Pons (tissue), 1 donor: ENCODE measurements around the gene EFHD2.
A peak's percentile ranks its signal among the peaks of the same experiment; 100 is the strongest.

Experiments
- DNase-seq: peaks from one replicate; pipeline ENCODE4 v3.0.0-alpha.2; 2016; ENCODE audit warnings: low spot score

Gene EFHD2

DNA sequence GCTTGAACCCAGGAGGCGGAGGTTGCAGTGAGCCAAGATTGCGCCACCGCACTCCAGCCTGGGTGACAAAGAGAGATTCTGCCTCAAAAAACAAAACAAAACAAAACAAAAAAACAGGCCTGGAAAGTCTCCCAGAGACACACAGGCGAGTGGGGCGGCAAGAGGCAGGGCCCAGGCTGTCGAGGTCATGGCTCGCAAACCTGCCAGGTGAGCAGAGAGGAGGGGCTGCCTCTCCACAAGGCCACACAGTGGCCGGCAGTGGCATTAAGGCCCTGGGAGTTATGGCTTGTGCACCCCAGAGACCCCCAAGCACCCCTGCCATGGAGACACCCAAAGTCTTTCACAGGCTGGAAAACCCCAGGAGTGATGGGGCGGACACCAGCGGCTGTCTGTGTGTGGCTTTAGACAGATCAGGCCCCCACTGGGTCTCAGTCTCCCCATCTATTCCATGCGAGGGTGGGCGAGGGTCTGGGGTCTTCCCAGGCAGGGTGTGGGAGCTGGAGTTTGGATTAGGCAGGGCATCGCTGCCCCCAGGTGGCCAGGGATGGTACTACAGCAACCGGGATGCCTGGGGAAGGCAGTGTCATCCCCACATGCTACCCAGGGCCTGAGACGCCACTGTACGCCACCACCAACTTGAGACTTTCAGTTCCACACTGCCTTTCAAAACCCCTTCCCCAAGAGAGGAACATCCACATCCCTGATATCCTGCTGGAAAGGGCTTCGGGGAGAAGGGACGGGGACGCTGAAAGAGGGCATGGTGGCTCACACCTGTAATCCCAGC is 21.3 kb downstream of the EFHD2 start:
- DNase-seq = peak; percentile 55

GRCh38 chr1:15431571-15431948 is 21.9 kb downstream of the EFHD2 start:
- no peak for DNase-seq

DNA sequence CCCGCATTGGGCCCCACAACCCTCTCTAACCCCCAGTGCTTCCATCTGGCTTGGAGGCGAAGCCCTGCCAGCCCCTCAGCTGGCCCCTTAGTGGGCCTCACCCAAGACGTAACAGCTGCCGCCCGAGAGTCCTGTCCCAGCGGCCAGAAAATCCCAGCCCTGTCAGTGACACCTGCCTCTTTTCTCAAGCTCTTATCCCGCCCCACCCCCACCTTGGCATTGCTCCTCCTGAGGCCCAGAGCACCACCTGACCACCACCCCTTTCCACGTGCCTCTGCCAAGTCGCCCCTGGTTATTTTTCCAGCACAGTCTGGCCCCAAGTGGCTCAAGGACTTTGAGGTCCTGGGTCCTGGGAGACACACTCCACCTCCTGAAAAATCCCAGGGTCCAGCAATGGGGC is 22.6 kb downstream of the EFHD2 start:
- no peak for DNase-seq

DNA sequence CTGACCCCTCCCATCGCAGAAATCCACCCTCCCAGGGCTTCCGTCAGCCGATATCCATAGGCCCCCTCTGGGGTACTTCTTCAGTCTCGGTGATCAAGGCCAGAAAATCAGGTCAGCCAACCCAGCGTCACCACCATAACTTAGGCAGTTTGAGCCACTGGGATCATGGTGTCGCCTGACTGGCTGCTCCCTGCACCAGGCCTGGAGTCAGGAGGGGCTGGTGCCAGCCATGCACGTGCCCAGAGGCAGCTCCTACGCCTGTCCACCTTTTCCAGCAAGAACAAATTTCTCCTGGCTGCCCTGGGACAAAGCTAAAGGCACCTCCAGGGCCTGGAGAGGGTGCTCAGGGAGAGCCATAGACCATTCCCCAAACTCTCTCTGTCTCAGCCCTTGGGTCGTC is 23.8 kb downstream of the EFHD2 start:
- DNase-seq = no peak

GRCh38 chr1:15434739-15435138 is 25.1 kb downstream of the EFHD2 start:
- DNase-seq = peak; percentile 42

DNA sequence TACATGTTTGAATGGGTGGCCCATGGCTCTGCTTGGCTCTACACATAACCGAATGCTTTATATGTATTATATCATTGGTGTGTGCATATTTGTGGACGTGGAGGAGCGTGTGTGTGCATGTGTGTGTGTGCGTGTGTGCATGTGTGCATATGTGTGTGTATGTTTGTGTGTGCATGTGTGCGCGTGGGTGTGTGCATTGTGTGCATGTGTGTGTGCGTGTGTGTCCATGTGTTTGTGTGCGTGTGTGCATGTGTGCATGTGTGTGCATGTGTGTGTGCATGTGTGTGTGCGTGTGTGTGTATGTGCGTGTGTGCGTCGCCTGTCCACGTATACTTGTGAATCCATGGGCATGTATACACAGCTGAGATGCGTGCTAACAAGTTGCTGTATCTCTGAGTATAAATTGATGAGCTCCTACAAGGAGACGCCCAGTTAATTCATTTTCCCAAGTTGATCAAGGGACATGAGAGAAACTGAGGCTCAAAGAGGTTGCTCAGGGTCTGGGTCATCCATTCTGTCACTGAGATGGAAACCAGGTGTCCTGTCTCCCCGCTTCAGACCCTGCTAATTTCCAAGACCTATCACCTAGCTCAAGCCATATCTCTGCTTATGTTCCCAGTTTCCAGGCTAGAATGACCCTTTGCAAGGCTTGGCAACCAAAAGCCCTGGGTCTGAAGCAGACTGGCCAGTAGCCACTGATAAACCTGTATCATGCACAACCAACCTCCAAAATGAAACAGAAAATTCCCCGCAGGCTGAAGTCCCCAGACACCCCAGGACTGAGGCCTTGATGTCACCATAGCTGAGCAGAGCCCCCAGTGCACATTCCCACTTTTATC is 25.8 kb downstream of the EFHD2 start:
- DNase-seq = no peak

GRCh38 chr1:15436881-15437442 is 27.3 kb downstream of the EFHD2 start:
- DNase-seq = no peak

DNA sequence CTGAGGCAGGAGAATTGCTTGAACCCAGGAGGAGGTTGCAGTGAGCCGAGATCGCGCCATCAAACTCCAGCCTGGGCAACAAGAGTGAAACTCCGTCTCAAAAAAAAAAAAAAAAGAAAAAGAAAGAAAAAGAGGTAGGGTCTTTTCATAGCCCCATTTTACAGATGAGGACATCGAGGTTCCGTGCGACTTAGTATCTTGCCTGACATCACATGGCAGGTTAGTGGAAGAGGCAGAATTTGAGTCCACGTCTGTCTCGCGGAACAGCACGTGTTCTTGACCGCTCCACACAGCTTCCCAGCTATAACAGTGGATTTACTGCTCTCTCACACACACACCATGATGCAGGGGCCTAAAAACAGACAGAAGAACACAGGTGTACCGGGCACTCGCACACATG is 29.6 kb downstream of the EFHD2 start:
- DNase-seq = no peak

DNA sequence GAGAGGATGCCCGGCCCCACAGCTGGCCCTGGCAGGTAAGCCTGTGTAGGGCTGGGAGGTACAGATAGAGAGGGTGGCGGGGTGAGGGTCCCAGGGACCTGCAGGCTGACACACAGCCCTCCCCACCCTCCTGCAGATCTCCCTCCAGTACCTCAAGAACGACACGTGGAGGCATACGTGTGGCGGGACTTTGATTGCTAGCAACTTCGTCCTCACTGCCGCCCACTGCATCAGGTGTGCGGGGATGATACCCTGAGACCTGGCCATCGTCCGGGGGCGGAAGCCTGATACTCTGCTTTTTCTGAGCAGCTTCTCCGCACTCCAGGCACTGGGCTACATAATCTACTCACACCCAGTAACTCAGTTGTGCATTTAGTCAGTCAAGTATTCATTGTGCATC is 30.7 kb downstream of the EFHD2 start:
- DNase-seq = no peak

- DNase-seq = no peak
Measured at GRCh38 chr1:15441247-15441646, 31.6 kb downstream of the EFHD2 start.

- no peak for DNase-seq
Measured at GRCh38 chr1:15442119-15442518, 32.4 kb downstream of the EFHD2 start.

DNA sequence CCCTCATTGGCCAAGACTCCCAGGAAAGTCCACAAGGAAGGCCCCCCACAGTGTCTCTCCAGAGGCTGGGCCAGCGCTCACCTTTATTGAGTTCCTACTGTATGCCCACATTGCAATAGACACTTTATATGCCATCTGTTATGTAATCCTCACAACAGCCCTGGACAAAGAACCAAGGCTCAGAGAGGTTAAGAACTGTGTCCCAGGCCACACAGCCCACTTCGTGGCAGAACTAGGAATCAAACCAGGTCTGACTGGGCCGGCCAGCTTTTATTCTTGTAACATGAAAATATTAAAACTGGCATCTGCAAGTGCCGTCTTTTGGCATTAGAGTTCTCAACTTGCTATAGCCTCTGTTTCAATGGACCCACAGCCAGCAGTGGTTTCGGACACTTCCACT is 33.1 kb downstream of the EFHD2 start:
- DNase-seq = no peak

GRCh38 chr1:15443281-15443680 is 33.6 kb downstream of the EFHD2 start:
- DNase-seq = no peak

GRCh38 chr1:15444468-15445389 is 35.0 kb downstream of the EFHD2 start:
- DNase-seq = no peak

- DNase-seq = no peak
Measured at GRCh38 chr1:15445390-15446122, 35.9 kb downstream of the EFHD2 start.

- DNase-seq = no peak
Measured at GRCh38 chr1:15446212-15446611, 36.5 kb downstream of the EFHD2 start.

- DNase-seq = no peak
Measured at GRCh38 chr1:15448877-15449462, 39.3 kb downstream of the EFHD2 start.

GRCh38 chr1:15449567-15449966 is 39.9 kb downstream of the EFHD2 start:
- no peak for DNase-seq

- DNase-seq = no peak
Measured at GRCh38 chr1:15451014-15451722, 41.5 kb downstream of the EFHD2 start.

- DNase-seq = no peak
Measured at GRCh38 chr1:15452216-15452615, 42.5 kb downstream of the EFHD2 start.
